AG10803 (cell line): ENCODE measurements around the gene RFNG.

ENCODE experiments used
- DNase-seq: peaks from one replicate; pipeline ENCODE4 v3.0.0; 2010; ENCODE audit warnings: low read depth
- H3K4me3 ChIP-seq: 2 replicates; pipeline ENCODE4 v1.5.1; 2011; ENCODE audit warnings: mild to moderate bottlenecking, low read length, control low read depth
- TF ChIP-seq, protein P1 (sequence below): conservative IDR thresholded peaks from 2 replicates; pipeline ENCODE4 v1.5.1; 2011; ENCODE audit warnings: mild to moderate bottlenecking, low read length, control low read depth, inconsistent platforms

Gene RFNG

DNA sequence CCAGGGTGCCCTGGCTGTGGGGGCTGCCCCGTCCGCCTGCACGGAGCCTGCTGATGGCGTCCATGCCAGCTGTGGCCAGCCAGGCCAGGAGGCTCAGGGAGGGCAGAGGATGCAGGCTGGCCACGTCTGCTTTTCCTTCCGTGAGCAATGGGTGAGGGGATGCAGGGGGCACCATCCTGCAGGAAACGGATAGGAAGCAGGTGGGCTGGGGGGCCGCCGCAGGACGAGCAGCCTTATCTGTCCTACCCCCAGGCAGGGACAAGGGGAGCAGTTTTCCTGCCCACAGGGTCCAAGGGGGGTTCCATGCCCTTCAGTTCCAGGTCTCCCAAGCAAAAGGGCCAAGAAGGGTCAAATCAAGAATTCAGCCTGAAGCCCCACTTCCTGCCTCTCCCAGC lies 7.2 kb upstream of the RFNG start:
- H3K4me3 ChIP-seq, result no peak overlapping the region
- TF ChIP-seq, protein P1, sequence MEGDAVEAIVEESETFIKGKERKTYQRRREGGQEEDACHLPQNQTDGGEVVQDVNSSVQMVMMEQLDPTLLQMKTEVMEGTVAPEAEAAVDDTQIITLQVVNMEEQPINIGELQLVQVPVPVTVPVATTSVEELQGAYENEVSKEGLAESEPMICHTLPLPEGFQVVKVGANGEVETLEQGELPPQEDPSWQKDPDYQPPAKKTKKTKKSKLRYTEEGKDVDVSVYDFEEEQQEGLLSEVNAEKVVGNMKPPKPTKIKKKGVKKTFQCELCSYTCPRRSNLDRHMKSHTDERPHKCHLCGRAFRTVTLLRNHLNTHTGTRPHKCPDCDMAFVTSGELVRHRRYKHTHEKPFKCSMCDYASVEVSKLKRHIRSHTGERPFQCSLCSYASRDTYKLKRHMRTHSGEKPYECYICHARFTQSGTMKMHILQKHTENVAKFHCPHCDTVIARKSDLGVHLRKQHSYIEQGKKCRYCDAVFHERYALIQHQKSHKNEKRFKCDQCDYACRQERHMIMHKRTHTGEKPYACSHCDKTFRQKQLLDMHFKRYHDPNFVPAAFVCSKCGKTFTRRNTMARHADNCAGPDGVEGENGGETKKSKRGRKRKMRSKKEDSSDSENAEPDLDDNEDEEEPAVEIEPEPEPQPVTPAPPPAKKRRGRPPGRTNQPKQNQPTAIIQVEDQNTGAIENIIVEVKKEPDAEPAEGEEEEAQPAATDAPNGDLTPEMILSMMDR, result no peak
- DNase-seq, result no peak

DNA sequence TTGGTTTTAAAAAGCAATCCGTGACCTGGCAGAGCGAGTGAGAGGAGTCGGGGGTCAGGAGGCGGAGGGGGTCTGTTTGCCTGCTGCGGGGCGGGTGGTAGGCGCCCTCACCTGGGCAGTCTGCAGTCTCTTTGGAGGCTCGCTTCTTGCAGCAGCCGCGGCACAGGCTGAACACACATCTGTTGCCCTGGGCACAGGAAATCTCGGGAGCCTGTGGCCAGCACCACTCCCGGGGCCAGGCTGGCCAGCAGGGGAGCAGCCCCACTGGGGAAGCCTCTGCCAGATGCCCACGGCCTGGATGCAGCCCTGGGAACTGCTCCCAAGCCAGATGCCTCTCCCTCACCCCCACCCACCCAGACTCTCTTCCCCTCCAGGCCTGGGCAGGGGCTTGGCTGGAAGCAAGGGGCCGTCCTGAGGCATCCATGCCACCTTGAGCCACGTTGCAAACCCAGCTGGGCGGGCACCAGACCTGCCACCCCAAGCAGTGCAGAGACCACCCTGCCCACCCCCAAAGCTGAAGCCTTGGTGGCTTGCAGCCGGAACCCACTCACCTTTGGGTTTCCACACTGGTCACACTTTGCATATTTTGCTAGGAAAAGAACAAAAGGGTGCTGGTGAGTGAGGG lies 6.7 kb upstream of the RFNG start:
- no peak overlapping the region for H3K4me3 ChIP-seq
- DNase-seq, result no peak
- TF ChIP-seq, protein P1, result no peak

GRCh38 chr17:82056729-82057621 lies 5.4 kb upstream of the RFNG start:
- DNase-seq, result no peak
- TF ChIP-seq, protein P1, result no peak
- H3K4me3 ChIP-seq, result no peak overlapping the region

GRCh38 chr17:82055965-82056728 lies 4.5 kb upstream of the RFNG start:
- TF ChIP-seq, protein P1, result no peak
- H3K4me3 ChIP-seq, result no peak overlapping the region
- DNase-seq, result no peak

GRCh38 chr17:82055023-82055964 lies 3.7 kb upstream of the RFNG start:
- TF ChIP-seq, protein P1, result no peak
- no peak for DNase-seq
- H3K4me3 ChIP-seq, result no peak overlapping the region

DNA sequence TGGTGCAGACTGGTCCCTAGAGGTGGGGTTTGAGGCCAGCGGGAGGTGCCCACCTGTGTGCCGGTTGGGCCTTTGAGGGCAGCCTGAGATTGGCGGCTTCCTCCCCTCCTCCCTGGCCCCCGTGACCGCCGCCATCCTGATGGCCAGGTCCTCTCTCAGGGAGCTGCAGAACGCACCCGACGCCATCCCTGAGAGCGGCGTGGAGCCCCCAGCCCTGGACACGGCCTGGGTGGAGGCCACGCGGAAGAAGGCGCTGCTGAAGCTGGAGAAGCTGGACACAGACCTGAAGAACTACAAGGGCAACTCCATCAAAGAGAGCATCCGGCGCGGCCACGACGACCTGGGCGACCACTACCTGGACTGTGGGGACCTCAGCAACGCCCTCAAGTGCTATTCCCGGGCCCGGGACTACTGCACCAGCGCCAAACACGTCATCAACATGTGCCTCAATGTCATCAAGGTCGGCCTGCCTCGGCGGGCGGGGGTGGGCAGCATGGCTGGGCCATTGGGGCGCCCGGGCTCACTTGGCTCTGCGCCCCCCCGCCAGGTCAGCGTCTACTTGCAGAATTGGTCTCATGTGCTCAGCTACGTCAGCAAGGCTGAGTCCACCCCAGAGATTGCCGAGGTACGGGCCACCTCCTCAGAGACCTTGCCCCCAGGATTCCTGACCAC lies 2.9 kb upstream of the RFNG start:
- no peak overlapping the region for H3K4me3 ChIP-seq
- DNase-seq, result no peak
- TF ChIP-seq, protein P1, result no peak
